Measurements from ENCODE around the gene EDN3. TPM values are rescaled to one million over a fixed set of nuclear protein-coding genes. Genes with fewer than 3 reads are reported as not detected.

EDN3 gene
- total and polyA plus RNA-seq, 2 of the 8 experiments (the other 6 are each of a cell fraction or from before 2014, with no cell fraction given) = 0.17 to 0.38 TPM

GRCh38 chr20:59349277-59349676 is 48.9 kb downstream of the EDN3 start:
- no peaks in the 10 kb centered on the region; the same call in 1 of the 2 replicates for H3K23me2 ChIP-seq (ENCODE audit: low read depth, low read length)
- no peak overlapping the region for H3K4me3 ChIP-seq (ENCODE audit: extremely low read depth in 1 of 4, insufficient read depth in 2 of 4, low read depth in 3 of 4, low read length in 4 of 4)
- TF ChIP-seq HDAC6 (IDR thresholded peaks at IDR 0.05; ENCODE audit: low read depth, low read length) = no peak
- TF ChIP-seq SRF (IDR thresholded peaks at IDR 0.05; ENCODE audit: low read depth, low read length) = no peak
- TF ChIP-seq BACH1 (IDR thresholded peaks at IDR 0.05; ENCODE audit: low read length) = no peak
- TF ChIP-seq CBX5 (IDR thresholded peaks at IDR 0.05; ENCODE audit: low read depth, low read length) = no peak
- TF ChIP-seq ASH2L (IDR thresholded peaks at IDR 0.05; ENCODE audit: low read length) = no peak
- TF ChIP-seq KDM4A (IDR thresholded peaks at IDR 0.05; ENCODE audit: low read depth, low read length, severe bottlenecking) = no peak
- no peak for TF ChIP-seq POLR2AphosphoS5 (IDR thresholded peaks at IDR 0.05; ENCODE audit: low read depth, low read length)
- TF ChIP-seq, protein P1, sequence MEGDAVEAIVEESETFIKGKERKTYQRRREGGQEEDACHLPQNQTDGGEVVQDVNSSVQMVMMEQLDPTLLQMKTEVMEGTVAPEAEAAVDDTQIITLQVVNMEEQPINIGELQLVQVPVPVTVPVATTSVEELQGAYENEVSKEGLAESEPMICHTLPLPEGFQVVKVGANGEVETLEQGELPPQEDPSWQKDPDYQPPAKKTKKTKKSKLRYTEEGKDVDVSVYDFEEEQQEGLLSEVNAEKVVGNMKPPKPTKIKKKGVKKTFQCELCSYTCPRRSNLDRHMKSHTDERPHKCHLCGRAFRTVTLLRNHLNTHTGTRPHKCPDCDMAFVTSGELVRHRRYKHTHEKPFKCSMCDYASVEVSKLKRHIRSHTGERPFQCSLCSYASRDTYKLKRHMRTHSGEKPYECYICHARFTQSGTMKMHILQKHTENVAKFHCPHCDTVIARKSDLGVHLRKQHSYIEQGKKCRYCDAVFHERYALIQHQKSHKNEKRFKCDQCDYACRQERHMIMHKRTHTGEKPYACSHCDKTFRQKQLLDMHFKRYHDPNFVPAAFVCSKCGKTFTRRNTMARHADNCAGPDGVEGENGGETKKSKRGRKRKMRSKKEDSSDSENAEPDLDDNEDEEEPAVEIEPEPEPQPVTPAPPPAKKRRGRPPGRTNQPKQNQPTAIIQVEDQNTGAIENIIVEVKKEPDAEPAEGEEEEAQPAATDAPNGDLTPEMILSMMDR (IDR thresholded peaks at IDR 0.05; ENCODE audit: control extremely low read depth in 1 of 3, insufficient read depth in 1 of 3, low read depth in 1 of 3, low read length in 3 of 3) = no peak
- no peak for TF ChIP-seq TCF12 (IDR thresholded peaks at IDR 0.05; ENCODE audit: low read depth, low read length)
- no peak for TF ChIP-seq CHD1 (IDR thresholded peaks at IDR 0.05; ENCODE audit: low read depth, low read length)
- no peak for TF ChIP-seq SUZ12 (IDR thresholded peaks at IDR 0.05; ENCODE audit: low read length)
- no peak for TF ChIP-seq CBX8 (IDR thresholded peaks at IDR 0.05; ENCODE audit: borderline replicate concordance, low read depth, low read length)
- TF ChIP-seq KDM1A (IDR thresholded peaks at IDR 0.05; ENCODE audit: borderline replicate concordance, low read length) = no peak

More at GRCh38 chr20:59349277-59349676, 48.9 kb downstream of the EDN3 start:
- H3K9ac ChIP-seq (replicated peaks in 1 of 4; ENCODE audit: extremely low read depth in 1 of 4, low read depth in 3 of 4, low read length in 3 of 4) = no peak overlapping the region
- no peak overlapping the region for H2AFZ ChIP-seq (ENCODE audit: low read length)
- 0 out of 7 replicates have a peak, but pooled peaks cover 0 to 2% (median 0%) of the 10 kb centered on the region in 4 experiments for H3K27me3 ChIP-seq (replicated peaks in 1 of 4; ENCODE audit: control insufficient read depth in 3 of 4, extremely low read depth in 1 of 4, insufficient read depth in 3 of 4, low read length in 3 of 4)
- H2BK12ac ChIP-seq (ENCODE audit: low read depth, low read length) = no peak overlapping the region
- H2AK5ac ChIP-seq (ENCODE audit: low read depth, low read length) = no peak overlapping the region
- WGBS, 2 experiments (ENCODE audit: extremely low coverage in 1 of 2, insufficient coverage in 1 of 2, insufficient read length in 1 of 2, insufficient replicate concordance in 2 of 2, low coverage in 1 of 2, low lambda C conversion rate in 2 of 2, missing lambda C conversion rate in 1 of 2) = 31% methylated on average over 1 of the region's 1 CpG; no CpG with 5 or more reads in 1 of the 2 experiments
- no peak overlapping the region for H2BK5ac ChIP-seq (ENCODE audit: low read depth, low read length)
- no peak overlapping the region for H3K4me2 ChIP-seq (ENCODE audit: insufficient read depth in 1 of 2, low read depth in 2 of 2, low read length in 2 of 2)
- no peak overlapping the region for H2BK120ac ChIP-seq (replicated peaks; ENCODE audit: low read depth, low read length)
- no peaks in the 10 kb centered on the region for H3K79me2 ChIP-seq (ENCODE audit: control insufficient read depth in 1 of 2, insufficient read depth in 2 of 2, low read length in 2 of 2)
- H3K4ac ChIP-seq (replicated peaks; ENCODE audit: insufficient read length, low read depth, low read length) = no peak overlapping the region
- FAIRE-seq (no peak), DNase-seq (ENCODE audit: low read depth in 1 of 2, low spot score in 2 of 2) (no peak)
- H4K8ac ChIP-seq (ENCODE audit: extremely low read depth, insufficient read depth, low read length) = no peak overlapping the region
- H3K56ac ChIP-seq (replicated peaks; ENCODE audit: insufficient read length, low read depth, low read length) = no peak overlapping the region
- H4K5ac ChIP-seq (ENCODE audit: insufficient read length, low read depth, low read length) = no peak overlapping the region
- H3K23ac ChIP-seq (ENCODE audit: insufficient read length) = no peak overlapping the region
- no peak overlapping the region for H3K18ac ChIP-seq (ENCODE audit: extremely low read depth, low read length)
- no peaks in the 10 kb centered on the region; a peak in 2 of 7 replicates for H3K4me1 ChIP-seq (replicated peaks in 1 of 4; ENCODE audit: control insufficient read depth in 3 of 4, insufficient read depth in 4 of 4, low read length in 3 of 4)
- ChIA-PET CTCF (ENCODE audit: partially characterized antibody) (no interaction called here), POLR2A (ENCODE audit: partially characterized antibody) (no interaction called here)
- H3K79me1 ChIP-seq (ENCODE audit: low read depth, low read length) = no peaks in the 10 kb centered on the region
- no peaks in the 10 kb centered on the region for H4K20me1 ChIP-seq (replicated peaks in 1 of 2; ENCODE audit: control insufficient read depth in 1 of 2, insufficient read depth in 2 of 2, low read length in 2 of 2)
- no peaks in the 10 kb centered on the region for H3K36me3 ChIP-seq (ENCODE audit: control insufficient read depth in 2 of 4, insufficient read depth in 4 of 4, low read length in 3 of 4)
- H2BK20ac ChIP-seq (ENCODE audit: low read length) = no peak overlapping the region
- no peak overlapping the region for H4K91ac ChIP-seq (replicated peaks; ENCODE audit: insufficient read length, low read length)
- H3K14ac ChIP-seq (ENCODE audit: insufficient read length) = no peak overlapping the region
- H3K9me3 ChIP-seq (ENCODE audit: insufficient read depth in 2 of 2, low read depth in 1 of 2, low read length in 1 of 2) = peaks cover 0 to under 1% of the 10 kb centered on the region in 2 experiments; a peak in 1 of 4 replicates
- no peak overlapping the region for H3K27ac ChIP-seq (ENCODE audit: low read depth, low read length)
- no peak overlapping the region for H2BK15ac ChIP-seq (ENCODE audit: low read length)
